Measurements from ENCODE around the gene KLC1.

Gene KLC1

DNA sequence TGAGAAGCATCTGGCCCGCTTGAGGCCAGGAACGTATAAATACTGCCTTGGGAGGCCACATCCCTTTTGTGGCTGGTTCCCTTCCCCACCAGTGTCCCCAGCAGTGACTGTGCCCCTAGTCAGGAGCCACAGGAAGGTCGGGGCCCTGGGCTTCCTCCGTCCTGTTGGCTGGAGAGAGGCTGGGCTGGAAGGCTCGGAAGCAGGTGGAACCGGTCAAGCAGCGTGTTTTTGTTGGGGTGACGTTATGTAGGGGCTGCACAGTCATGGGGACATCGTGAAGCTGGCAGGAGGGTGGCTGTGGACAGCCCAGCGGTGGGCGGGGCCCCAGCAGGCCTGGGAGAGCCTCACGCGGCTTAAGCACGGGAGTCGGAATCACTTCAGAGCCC lies 76.1 kb downstream of the KLC1 start:
- DNase-seq (ENCODE audit: low read depth), result no peak

- DNase-seq (ENCODE audit: low read depth), result no peak
Observed at GRCh38 chr14:103705504-103706284, 76.7 kb downstream of the KLC1 start.

DNA sequence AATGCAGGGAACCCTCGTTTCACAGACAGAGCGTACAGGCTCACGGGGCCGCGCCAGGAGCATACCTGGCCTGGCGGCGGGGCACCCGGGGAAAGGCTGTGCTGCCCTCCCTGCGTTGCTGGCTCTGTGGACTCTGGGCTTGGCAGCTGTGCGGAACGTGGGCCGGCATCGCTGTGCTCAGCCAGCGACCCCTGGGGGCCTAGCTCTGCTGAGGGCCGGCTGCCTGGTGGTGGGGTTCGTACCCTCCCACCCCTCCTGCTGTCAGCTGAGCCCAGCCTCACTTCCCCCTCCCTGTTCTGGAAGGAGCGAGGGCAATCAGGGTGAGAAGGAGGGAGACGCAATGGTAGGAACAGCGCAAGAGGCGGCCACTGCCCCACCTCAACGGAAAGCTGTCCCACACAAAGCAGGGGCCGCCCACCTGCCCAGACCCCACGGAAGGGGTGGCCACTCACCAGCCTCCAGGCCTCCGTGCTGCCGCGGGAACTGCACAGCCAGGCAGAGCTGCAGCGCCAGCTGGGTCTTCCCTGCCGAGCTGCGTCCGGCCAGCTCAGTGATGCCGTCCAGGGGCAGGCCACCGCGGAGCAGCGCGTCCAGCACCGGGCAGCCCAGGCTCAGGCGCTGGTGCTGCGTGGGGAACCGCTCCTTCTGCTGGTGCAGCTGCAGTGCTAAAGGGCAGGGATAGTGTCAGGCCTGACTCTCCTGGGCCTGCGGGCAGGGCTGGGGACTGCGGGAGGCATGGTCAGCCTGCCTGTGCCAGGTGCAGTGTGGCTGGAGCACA lies 77.7 kb downstream of the KLC1 start:
- no peak for DNase-seq (ENCODE audit: low read depth)

DNA sequence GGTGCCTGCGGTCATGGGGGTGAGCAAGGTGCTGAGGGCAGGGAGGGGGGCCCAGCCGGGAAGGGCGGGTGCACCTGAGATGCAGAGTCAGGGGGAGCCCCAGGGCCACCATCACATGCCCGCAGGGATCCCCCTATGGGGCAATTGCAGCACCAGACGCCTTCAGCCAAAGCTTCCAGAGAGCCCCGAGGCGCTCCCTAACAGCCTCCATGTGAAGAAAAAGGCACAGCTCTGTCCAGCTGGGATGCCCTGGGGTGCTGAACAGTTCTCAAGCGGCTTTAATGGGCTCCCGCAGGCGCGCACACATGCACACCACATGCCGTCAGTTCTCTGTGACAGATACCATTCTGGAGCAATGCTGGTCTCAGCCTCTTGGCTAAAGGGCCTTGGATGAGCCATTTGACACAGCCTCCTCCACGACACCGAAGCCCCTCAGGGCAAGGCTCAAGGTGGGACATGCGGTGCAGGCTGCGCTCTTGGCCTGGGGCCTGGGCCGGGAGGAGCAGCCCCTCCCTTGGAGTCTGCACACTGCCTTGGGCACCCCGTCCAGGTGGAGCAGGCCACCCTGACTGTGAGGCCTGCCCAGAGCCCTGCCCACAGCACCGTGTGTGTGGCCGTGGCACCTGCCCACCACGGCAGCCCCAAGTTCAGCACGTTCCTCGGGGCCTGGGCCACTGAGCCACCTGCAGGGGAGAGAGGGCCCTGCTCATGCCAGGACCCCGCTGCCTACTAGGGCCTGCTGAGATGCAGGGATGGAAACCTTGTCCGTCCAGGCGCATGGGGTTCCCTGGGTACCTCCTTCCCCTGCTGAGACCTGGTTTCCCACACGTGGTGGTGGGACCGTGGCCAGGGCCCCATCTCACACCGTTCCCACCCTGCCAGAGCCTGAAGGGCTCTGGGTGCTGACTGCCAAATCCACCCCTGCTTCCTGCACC lies 78.6 kb downstream of the KLC1 start:
- DNase-seq (ENCODE audit: low read depth), result no peak

GRCh38 chr14:103708750-103709187 lies 79.8 kb downstream of the KLC1 start:
- DNase-seq (ENCODE audit: low read depth), result no peak

DNA sequence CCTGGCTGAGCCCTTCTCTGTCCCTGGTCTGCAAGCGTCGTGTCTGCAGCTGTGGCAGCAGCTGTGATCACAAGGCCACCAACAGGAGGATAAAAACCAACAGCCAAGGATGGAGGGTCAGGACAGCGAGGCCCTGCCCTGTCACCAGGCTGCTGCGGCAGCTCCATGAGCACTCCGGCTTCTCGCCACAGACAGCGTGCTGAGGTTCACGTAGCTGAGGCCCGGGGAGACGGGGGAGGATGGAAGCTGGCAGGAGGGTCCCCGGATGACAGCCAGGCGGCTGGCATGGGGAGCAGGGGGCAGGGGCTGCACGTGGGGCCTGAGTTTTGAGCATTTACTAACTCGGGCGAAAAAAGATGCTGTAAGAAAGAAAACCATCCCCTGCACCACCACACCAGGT lies 80.8 kb downstream of the KLC1 start:
- DNase-seq (ENCODE audit: low read depth), result no peak

GRCh38 chr14:103710771-103711377 lies 81.9 kb downstream of the KLC1 start:
- DNase-seq (ENCODE audit: low read depth), result no peak

DNA sequence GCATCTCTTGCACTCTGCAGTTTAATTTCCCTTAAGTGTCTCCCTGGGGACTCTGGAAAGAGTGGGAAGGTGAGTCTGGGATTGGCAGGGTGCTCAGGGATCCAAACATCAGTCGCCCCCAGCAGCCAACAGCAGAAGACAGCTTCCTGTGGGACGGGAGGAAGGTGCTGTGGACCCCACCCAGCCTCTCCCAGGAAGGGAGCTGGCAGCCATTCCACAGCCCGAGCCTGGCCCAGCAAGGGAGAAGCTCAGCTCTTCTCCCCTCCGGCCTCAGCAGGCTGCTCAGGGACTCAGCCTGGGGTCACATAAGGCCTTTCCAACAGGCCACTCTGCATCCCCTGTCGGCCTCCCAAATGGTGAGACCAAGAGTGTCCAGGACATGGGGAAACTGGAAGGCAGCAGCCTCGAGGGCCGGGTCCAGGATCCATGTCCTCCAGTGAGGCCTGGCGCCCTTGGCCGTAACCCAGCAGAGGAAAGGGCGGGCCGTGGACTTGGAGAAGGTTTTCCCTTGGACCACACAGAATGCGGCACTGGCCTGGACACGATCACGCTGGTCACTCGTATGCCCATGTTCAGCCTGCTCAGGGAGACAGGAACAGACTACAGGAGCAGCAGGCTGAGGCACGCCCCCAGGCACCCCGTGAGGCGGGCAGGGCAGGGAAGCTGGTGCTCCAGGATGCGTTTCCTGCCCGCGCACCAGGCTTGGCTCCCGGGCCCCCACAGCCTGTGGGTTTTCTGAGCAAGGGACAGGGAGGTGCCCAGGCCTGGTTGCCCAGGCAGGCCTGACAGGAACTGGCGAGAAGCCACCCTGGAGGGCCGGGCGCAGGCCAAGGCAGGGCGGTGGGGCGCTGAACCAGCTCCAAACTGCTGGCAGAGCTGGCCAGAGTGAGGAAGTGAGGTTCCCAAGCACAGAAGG lies 82.8 kb downstream of the KLC1 start:
- no peak for DNase-seq (ENCODE audit: low read depth)

GRCh38 chr14:103712633-103713247 lies 83.7 kb downstream of the KLC1 start:
- no peak for DNase-seq (ENCODE audit: low read depth)

- no peak for DNase-seq (ENCODE audit: low read depth)
Observed at GRCh38 chr14:103713304-103714062, 84.5 kb downstream of the KLC1 start.

DNA sequence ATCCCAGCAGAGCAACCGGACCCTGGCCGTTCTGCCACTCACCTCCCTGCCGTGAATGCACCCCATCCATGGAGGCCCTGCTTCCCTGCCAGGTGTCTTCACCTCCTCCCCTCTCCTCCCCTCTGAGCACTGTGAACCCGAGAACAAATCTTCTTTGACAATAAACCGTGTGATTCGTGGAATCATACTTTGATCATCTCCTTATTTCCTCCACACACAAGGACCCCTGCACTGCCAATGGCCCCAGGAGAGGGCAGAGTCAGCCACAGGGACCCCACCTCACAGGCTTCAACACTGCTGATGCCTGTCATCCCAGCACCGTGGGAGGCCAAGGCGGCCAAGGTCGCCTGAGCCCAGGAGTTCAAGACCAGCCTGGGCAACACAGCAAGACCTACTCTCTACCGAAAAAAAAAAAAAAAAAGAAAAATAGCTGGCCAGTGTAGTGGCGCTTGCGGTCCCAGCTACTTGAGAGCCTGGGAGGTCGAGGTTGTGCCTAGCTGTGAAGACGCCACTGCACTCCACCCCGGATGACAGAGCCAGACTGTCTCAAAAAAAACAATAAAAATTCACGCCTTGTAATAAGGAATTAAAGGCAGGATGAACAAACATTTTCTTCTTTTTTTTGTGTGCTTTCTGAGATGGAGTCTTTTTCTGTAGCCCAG lies 85.2 kb downstream of the KLC1 start:
- DNase-seq (ENCODE audit: low read depth), result no peak

- peak; percentile 99 for DNase-seq (ENCODE audit: low read depth)
Observed at GRCh38 chr14:103715052-103716000, 86.3 kb downstream of the KLC1 start, which contains the start of the genes XRCC3 and ZFYVE21. XRCC3 (minus strand) TSS chr14:103715451; CDS start chr14:103711087, 4,364 bp downstream. ZFYVE21 (plus strand) TSS chr14:103715810; CDS start chr14:103715842, 32 bp downstream.

GRCh38 chr14:103716091-103716801 lies 87.2 kb downstream of the KLC1 start:
- no peak for DNase-seq (ENCODE audit: low read depth)

DNA sequence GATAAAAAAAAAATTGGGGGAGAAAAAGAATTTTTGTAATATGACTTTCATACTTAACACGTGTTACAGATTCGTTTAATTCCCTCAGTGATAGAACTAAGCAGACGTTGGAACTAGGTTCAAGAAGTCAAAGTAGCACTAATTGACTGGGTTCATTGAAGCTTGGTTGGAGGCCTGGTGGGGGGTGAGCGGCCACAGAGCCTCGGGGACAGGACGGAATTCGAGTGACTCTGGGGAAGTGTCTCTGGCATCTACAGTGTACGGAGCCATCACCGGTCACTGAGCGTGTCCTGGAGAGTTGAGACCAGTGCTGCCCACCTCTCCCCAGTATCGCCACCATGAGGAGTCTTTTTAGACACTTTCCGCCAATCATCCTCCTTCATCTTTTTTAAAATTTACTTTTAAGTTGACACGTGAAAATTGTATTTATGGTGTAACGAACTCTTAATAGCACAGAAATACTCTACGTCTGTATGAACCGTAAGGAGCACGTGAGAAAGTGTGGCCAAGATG lies 87.9 kb downstream of the KLC1 start:
- no peak for DNase-seq (ENCODE audit: low read depth)

- no peak for DNase-seq (ENCODE audit: low read depth)
Observed at GRCh38 chr14:103718572-103718971, 89.6 kb downstream of the KLC1 start.

- DNase-seq (ENCODE audit: low read depth), result no peak
Observed at GRCh38 chr14:103719751-103720150, 90.7 kb downstream of the KLC1 start.

All from GM04504 (cell line).